Lung (tissue), 12 donors: ENCODE measurements around the gene ACACB. TPM values are rescaled to one million over a fixed set of nuclear protein-coding genes. Genes with fewer than 3 reads are reported as not detected.

Experiments
- ATAC-seq: fragments of 200-7000 bp; cut with Tn5 transposase; one replicate; pipeline ENCODE4 v1.9.1; 2020; ENCODE audit warnings: moderate number of reproducible peaks; ENCODE audit not compliant: insufficient read depth, low FRiP score
- DNase-seq, 3 donors: peaks; one replicate each; pipeline ENCODE4 v3.0.0-alpha.2; 2013 to 2017
- H3K27ac ChIP-seq, 2 donors: one replicate each; pipeline ENCODE4 v1.5.1; 2013; ENCODE audit warnings: mild to moderate bottlenecking in 2 of 2, moderate library complexity in 2 of 2, control low read depth in 1 of 2, inconsistent platforms in 1 of 2, low read depth in 1 of 2, low read length in 1 of 2
- H3K27me3 ChIP-seq, 3 donors: one replicate each; pipeline ENCODE4 v1.5.1; 2013; ENCODE audit warnings: low read length in 2 of 3; ENCODE audit not compliant: control insufficient read depth in 3 of 3, insufficient read depth in 3 of 3
- H3K36me3 ChIP-seq, 4 donors: one replicate each; pipeline ENCODE4 v1.5.1; 2013; ENCODE audit warnings: low read length in 4 of 4, mild to moderate bottlenecking in 1 of 4, moderate library complexity in 1 of 4; ENCODE audit not compliant: control insufficient read depth in 4 of 4, insufficient read depth in 4 of 4
- H3K4me1 ChIP-seq, 5 donors: one replicate each; pipeline ENCODE4 v1.5.1; 2013; ENCODE audit warnings: low read length in 5 of 5, mild to moderate bottlenecking in 2 of 5, moderate library complexity in 1 of 5; ENCODE audit not compliant: control insufficient read depth in 5 of 5, insufficient read depth in 5 of 5
- H3K4me3 ChIP-seq: one replicate; pipeline ENCODE4 v1.5.1; 2013; ENCODE audit warnings: mild to moderate bottlenecking, control low read depth, moderate library complexity
- H3K9ac ChIP-seq, 2 donors: one replicate each; pipeline ENCODE4 v1.5.1; 2013; ENCODE audit warnings: low read length in 2 of 2, control low read depth in 1 of 2; ENCODE audit not compliant: insufficient read depth in 1 of 2
- H3K9me3 ChIP-seq, 4 donors: one replicate each; pipeline ENCODE4 v1.5.1; 2013; ENCODE audit warnings: low read length in 3 of 4, mild to moderate bottlenecking in 1 of 4, moderate library complexity in 1 of 4; ENCODE audit not compliant: control insufficient read depth in 4 of 4, insufficient read depth in 3 of 4
- WGBS, 2 donors: extraction: QIAGEN DNeasy Blood & Tissue Kit; methylation state at CpG; one replicate each; pipeline ENCODE4 v1.1.7; 2013; 5-methylcytosine and 5-hydroxymethylcytosine counted together
- polyA plus RNA-seq, 2 donors: library from polyadenylated mRNA; stranded (reverse); fragments of 200-250 nt; gene quantifications; one replicate each; pipeline ENCODE4 v1.2.1, GENCODE V29; 2013
- total RNA-seq, 2 donors: library from RNA; depleted of rRNA in 1 of 2; stranded (reverse); fragments of >200 nt in 1 of 2; gene quantifications; one replicate each; pipeline ENCODE4 v1.2.1, GENCODE V29; 2014 to 2021
- TF ChIP-seq, protein P1 (sequence below): IDR thresholded peaks from 2 replicates; pipeline ENCODE4 v1.5.1; 2012; ENCODE audit warnings: mild to moderate bottlenecking; ENCODE audit errors: control extremely low read depth, extremely low read depth
- donor health status: control.
- donor health status: control.
- donor health status: Bipolar disorder and iron deficiency.
- donor health status: healthy.
- donor health status: DM: yes; HTN: yes; CAD: no.

The ACACB gene
- total and polyA plus RNA-seq, 4 donors: 2.9 to 24.5 (median 18.2) TPM

DNA sequence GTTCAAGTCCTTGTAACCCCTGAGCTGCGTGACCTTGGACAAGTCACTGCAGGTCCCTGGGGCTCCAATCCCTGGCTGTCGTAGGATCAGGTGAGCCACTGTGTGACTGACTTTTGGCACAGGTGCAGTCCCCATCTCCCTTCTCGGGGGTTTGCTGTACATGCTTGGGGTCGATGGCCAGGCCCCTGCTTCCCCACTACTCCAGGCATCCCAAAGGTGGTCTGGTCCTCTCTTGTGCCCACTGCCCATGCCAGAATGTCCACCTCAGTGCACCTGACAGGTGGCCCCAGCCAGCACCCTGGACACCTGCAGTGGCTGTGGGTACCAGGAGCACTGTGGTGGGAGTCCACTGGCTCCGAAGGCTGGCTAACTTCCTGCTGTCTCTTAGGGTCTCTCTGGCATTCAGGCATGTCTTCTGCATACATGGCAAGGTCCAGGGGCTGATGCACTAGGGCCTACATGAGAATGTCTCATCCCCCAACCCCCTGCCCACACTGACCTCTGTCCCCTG lies 178.0 kb downstream of the ACACB start:
- no peaks in the 10 kb centered on the region for H3K9me3 ChIP-seq
- H3K9ac ChIP-seq: no peak overlapping the region
- DNase-seq (no peak), ATAC-seq (no peak)
- H3K4me1 ChIP-seq: peaks cover 0 to 12% (median 4%) of the 10 kb centered on the region in 5 donors
- no peak overlapping the region for H3K4me3 ChIP-seq
- H3K27ac ChIP-seq: no peak overlapping the region
- TF ChIP-seq, protein P1, sequence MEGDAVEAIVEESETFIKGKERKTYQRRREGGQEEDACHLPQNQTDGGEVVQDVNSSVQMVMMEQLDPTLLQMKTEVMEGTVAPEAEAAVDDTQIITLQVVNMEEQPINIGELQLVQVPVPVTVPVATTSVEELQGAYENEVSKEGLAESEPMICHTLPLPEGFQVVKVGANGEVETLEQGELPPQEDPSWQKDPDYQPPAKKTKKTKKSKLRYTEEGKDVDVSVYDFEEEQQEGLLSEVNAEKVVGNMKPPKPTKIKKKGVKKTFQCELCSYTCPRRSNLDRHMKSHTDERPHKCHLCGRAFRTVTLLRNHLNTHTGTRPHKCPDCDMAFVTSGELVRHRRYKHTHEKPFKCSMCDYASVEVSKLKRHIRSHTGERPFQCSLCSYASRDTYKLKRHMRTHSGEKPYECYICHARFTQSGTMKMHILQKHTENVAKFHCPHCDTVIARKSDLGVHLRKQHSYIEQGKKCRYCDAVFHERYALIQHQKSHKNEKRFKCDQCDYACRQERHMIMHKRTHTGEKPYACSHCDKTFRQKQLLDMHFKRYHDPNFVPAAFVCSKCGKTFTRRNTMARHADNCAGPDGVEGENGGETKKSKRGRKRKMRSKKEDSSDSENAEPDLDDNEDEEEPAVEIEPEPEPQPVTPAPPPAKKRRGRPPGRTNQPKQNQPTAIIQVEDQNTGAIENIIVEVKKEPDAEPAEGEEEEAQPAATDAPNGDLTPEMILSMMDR: no peak
- no peaks in the 10 kb centered on the region for H3K36me3 ChIP-seq
- H3K27me3 ChIP-seq: peaks cover 0 to 3% (median 0%) of the 10 kb centered on the region in 3 donors
- WGBS, 2 donors: 82 to 83% methylated on average over 5 of the region's 5 CpGs

DNA sequence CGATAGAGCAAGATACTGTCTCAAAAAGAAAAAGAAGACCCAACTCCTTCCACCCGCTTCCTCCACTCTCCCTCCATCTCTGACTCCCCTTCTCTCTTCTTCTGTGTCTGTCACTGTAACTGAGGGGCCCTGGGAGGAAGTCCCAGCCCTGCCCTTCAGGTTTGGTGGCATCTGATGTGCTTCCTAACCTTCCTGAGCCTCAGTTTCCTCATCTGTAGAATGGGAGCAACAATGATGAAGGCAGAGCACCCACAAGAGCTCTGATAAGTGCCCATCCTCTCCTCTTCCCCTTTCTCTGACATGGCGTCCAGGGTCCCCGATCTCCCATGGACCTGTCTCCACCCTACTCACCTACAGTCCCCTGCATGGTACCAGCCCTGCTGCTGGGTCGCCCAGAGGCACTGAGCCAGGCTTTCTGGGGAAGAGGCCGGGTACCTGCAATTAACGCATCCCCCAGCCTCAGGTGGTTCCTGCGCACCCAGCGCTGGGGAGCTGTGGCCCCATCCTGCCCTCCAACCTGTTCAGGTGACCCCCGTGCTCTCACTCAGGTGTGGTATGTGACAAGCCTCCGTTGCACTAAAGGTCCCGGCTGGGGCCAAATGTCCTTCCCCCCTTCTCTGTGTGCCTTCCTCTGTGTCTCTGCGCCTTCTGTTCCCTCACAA lies 179.5 kb downstream of the ACACB start:
- no peak for ATAC-seq
- no peak for DNase-seq
- no peak overlapping the region for H3K27ac ChIP-seq
- 75 to 78% methylated on average over 12 to 13 of the region's 13 CpGs for WGBS, 2 donors
- no peaks in the 10 kb centered on the region for H3K36me3 ChIP-seq
- H3K4me3 ChIP-seq: no peak overlapping the region
- H3K27me3 ChIP-seq: peaks cover 0 to 6% (median 0%) of the 10 kb centered on the region in 3 donors
- no peak overlapping the region for H3K9ac ChIP-seq
- H3K9me3 ChIP-seq: no peaks in the 10 kb centered on the region
- peaks cover 0 to 10% (median 4%) of the 10 kb centered on the region in 5 donors for H3K4me1 ChIP-seq
- TF ChIP-seq, protein P1: no peak

DNA sequence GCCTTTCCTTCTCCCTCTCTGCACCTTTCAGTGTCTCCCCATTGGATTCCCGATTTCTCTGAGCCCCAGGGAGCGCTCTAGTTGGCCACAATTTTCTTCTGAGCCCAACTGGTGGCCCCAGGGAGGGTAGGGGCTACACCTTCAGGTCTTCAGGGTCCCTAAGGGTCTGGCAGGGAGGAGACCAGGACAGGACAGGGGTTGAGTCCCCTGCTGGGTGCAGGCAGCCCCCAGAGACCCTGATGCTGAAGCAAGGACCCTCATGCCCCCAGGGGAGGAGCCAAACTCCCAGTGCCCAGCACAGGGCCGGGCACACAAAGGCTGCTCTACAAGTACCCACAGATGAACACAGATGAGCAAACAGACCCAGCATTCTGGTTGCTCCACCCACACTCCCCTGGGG lies 180.0 kb downstream of the ACACB start:
- H3K36me3 ChIP-seq: no peaks in the 10 kb centered on the region
- peaks cover 0 to 6% (median 0%) of the 10 kb centered on the region in 3 donors for H3K27me3 ChIP-seq
- no peak for ATAC-seq
- no peak for DNase-seq
- H3K9ac ChIP-seq: no peak overlapping the region
- TF ChIP-seq, protein P1: no peak
- 68 to 70% methylated on average over 3 of the region's 3 CpGs for WGBS, 2 donors
- H3K9me3 ChIP-seq: no peaks in the 10 kb centered on the region
- H3K4me1 ChIP-seq: peaks cover 0 to 5% (median 4%) of the 10 kb centered on the region in 5 donors
- H3K4me3 ChIP-seq: no peak overlapping the region
- no peak overlapping the region for H3K27ac ChIP-seq
